H1 (cell line): Measurements from ENCODE around the gene MARCHF3. TPM values are rescaled to one million over a fixed set of nuclear protein-coding genes. Genes with fewer than 3 reads are reported as not detected.

Source experiments
- CHD7 ChIP-seq: fragments of 300-600 bp; sonication (generic); IDR thresholded peaks from 2 replicates; pipeline ENCODE4 v1.7.1; 2012; ENCODE audit warnings: low read length, moderate library complexity, mild to moderate bottlenecking, inconsistent platforms; ENCODE audit not compliant: insufficient replicate concordance
- JUN ChIP-seq: IDR thresholded peaks from 2 replicates; pipeline ENCODE4 v1.6.1; 2011; ENCODE audit warnings: low read depth, mild to moderate bottlenecking, improper control_type of control experiment, low read length
- polyA plus RNA-seq, 7 experiments: library from polyadenylated mRNA; depleted of rRNA in 3 of 7; stranded (reverse) in 5 of 7; unstranded in 2 of 7; fragments of >200 nt in 5 of 7; fragments of 200-250 nt in 2 of 7; gene quantifications; 1 replicate in 5 of 7; 2 replicates in 1 of 7; 4 replicates in 1 of 7; pipeline versions ENCODE4 v1.2.1 to v1.2.3, GENCODE V29; 2011 to 2013; ENCODE audit warnings: missing spikeins in 2 of 7, mixed read lengths in 2 of 7
- total RNA-seq: library from RNA; stranded (reverse); fragmentation: NEBNext Ultra II Directional; extraction: Animal tissue kit (Norgen Biotek cat#: 25700); gene quantifications from 2 replicates; pipeline ENCODE4 v1.2.1, GENCODE V29; 2021

Gene MARCHF3
- total and polyA plus RNA-seq, 2 of the 8 experiments (the other 6 are each of a cell fraction or from before 2014, with no cell fraction given): 12.0 to 16.9 TPM

DNA sequence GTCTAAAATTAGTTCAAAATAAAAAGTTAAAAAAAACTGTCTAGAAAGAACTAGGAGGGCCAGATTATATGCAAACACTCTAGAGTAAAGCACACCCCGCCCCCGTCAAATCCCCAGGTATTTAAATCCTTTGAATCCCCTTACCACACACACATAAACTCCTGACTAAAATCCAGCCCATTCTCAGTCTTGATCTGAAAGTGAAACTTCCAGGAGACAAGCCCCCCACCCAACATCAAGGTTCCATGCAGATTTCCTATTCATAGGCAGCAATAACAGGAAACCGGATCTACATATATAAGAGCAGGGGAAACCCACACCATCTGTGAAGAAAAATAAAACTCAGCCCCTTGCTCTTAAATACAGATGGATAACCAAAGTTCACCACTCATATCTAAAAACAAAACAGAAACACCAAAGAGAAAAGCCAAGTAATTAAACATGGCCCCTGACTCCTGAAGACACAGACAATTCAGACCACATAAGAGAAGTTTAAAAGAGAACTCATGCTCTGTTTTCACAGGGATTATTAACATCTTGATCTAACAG lies 42.3 kb downstream of the MARCHF3 start (continued):
- TF ChIP-seq CHD7: no peak
- TF ChIP-seq JUN: no peak
